Activated CD4-positive, alpha-beta T cell treated with anti-CD3 and anti-CD28 coated beads, Interleukin-2, amount 50 U/mL, for 48 hours (primary cell): ENCODE results near the gene DCTN5.

ENCODE experiments used
- DNase-seq, 2 experiments: peaks; one replicate each; pipeline ENCODE4 v3.0.0-alpha.2; 2020

Gene DCTN5

GRCh38 chr16:23666571-23667354 lies 25.5 kb downstream of the DCTN5 start:
- no peak for DNase-seq

GRCh38 chr16:23667355-23667659 lies 26.0 kb downstream of the DCTN5 start:
- DNase-seq = no peak

GRCh38 chr16:23668225-23668624 lies 27.0 kb downstream of the DCTN5 start:
- DNase-seq = no peak

- DNase-seq = no peak
These were observed 27.6 kb downstream of the DCTN5 start for GRCh38 chr16:23668873-23669272.

- DNase-seq = peak; percentile 47 to 64
These were observed 29.0 kb downstream of the DCTN5 start for GRCh38 chr16:23670137-23670776.

GRCh38 chr16:23673971-23674614 lies 32.8 kb downstream of the DCTN5 start:
- DNase-seq = no peak

- no peak for DNase-seq
These were observed 35.7 kb downstream of the DCTN5 start for GRCh38 chr16:23676924-23677480.

- peak; percentile 86 to 90 for DNase-seq
These were observed 37.4 kb downstream of the DCTN5 start, which contains the start of gene PLK1 for GRCh38 chr16:23678430-23679273. TSS of gene PLK1 (plus strand) at chr16:23678889. CDS start at chr16:23678933, 44 bp downstream.

- peak; percentile 47 to 49 for DNase-seq
These were observed 38.2 kb downstream of the DCTN5 start for GRCh38 chr16:23679274-23679985.

- no peak for DNase-seq
These were observed 38.7 kb downstream of the DCTN5 start for GRCh38 chr16:23679986-23680336.

GRCh38 chr16:23682181-23682580 lies 40.9 kb downstream of the DCTN5 start:
- DNase-seq = no peak

GRCh38 chr16:23683487-23683886 lies 42.2 kb downstream of the DCTN5 start:
- DNase-seq = no peak

GRCh38 chr16:23687034-23687808 lies 46.0 kb downstream of the DCTN5 start:
- DNase-seq = no peak

- DNase-seq = no peak
These were observed 48.3 kb downstream of the DCTN5 start for GRCh38 chr16:23689442-23690187.

GRCh38 chr16:23690771-23691482 lies 49.7 kb downstream of the DCTN5 start:
- DNase-seq = no peak

GRCh38 chr16:23691483-23692189 lies 50.4 kb downstream of the DCTN5 start:
- no peak for DNase-seq

GRCh38 chr16:23692190-23692837 lies 51.0 kb downstream of the DCTN5 start:
- DNase-seq = no peak

- DNase-seq = no peak
These were observed 53.0 kb downstream of the DCTN5 start for GRCh38 chr16:23694265-23694643.
